GM12865 (cell line): ENCODE data around the gene ZBTB24.

Experiments
- DNase-seq: peaks from one replicate; pipeline ENCODE4 v3.0.0; 2010; ENCODE audit warnings: low read depth
- H3K4me3 ChIP-seq: 2 replicates; pipeline ENCODE4 v1.5.1; 2011; ENCODE audit warnings: mild to moderate bottlenecking, low read depth, low read length, control low read depth
- CTCF ChIP-seq: IDR thresholded peaks from 2 replicates; pipeline ENCODE4 v1.5.1; 2011; ENCODE audit warnings: low read length, control low read depth, low read depth, inconsistent platforms; ENCODE audit not compliant: insufficient read depth; ENCODE audit errors: missing control alignments

The ZBTB24 gene

GRCh38 chr6:109477725-109478124 is 5.3 kb downstream of the ZBTB24 start:
- no peak for DNase-seq
- H3K4me3 ChIP-seq, result peak overlapping the region; percentile 65

GRCh38 chr6:109477184-109477583 is 5.8 kb downstream of the ZBTB24 start:
- no peak for TF ChIP-seq CTCF
- DNase-seq, result no peak
- no peak overlapping the region for H3K4me3 ChIP-seq

More at GRCh38 chr6:109477725-109478124, 5.3 kb downstream of the ZBTB24 start:
- no peak for TF ChIP-seq CTCF

- no peak overlapping the region for H3K4me3 ChIP-seq
- TF ChIP-seq CTCF, result no peak
Observed at GRCh38 chr6:109475625-109476024, 7.4 kb downstream of the ZBTB24 start.

GRCh38 chr6:109474995-109475394 is 8.0 kb downstream of the ZBTB24 start:
- no peak for DNase-seq
- TF ChIP-seq CTCF, result no peak

More at GRCh38 chr6:109475625-109476024, 7.4 kb downstream of the ZBTB24 start:
- no peak for DNase-seq

GRCh38 chr6:109473120-109473519 is 9.9 kb downstream of the ZBTB24 start:
- H3K4me3 ChIP-seq, result no peak overlapping the region
- DNase-seq, result no peak
- no peak for TF ChIP-seq CTCF

More at GRCh38 chr6:109474995-109475394, 8.0 kb downstream of the ZBTB24 start:
- H3K4me3 ChIP-seq, result no peak overlapping the region

GRCh38 chr6:109472132-109472995 is 10.7 kb downstream of the ZBTB24 start:
- H3K4me3 ChIP-seq, result no peak overlapping the region
- peak; percentile 39 for DNase-seq
- TF ChIP-seq CTCF, result peak; percentile 11
